GM23338 (cell line): ENCODE data around the gene CLNK. TPM values are rescaled to one million over a fixed set of nuclear protein-coding genes. Genes with fewer than 3 reads are reported as not detected.

Source experiments
- ATAC-seq: fragments of 200-7000 bp; cut with Tn5 transposase; 3 replicates; pipeline ENCODE4 v1.9.1; 2020
- DNase-seq: peaks from one replicate; pipeline ENCODE4 v3.0.0-alpha.2; 2015; ENCODE audit warnings: low spot score
- H2AFZ ChIP-seq: fragments of 200-600 bp; sonication (generic); 2 replicates; pipeline ENCODE4 v1.8.0; 2016; ENCODE audit warnings: antibody characterized with exemption, mild to moderate bottlenecking, moderate library complexity
- H3F3A ChIP-seq: fragments of 200-600 bp; sonication (generic); replicated peaks from 2 replicates; pipeline ENCODE4 v1.8.0; 2017; ENCODE audit warnings: antibody characterized with exemption, mixed run types, low read depth
- H3K27ac ChIP-seq: fragments of 200-600 bp; sonication (generic); 2 replicates; pipeline ENCODE4 v1.6.1; 2016; ENCODE audit warnings: low read depth
- H3K27me3 ChIP-seq: fragments of 200-600 bp; sonication (generic); 2 replicates; pipeline ENCODE4 v1.8.0; 2016; ENCODE audit warnings: mild to moderate bottlenecking, mixed run types, moderate library complexity; ENCODE audit not compliant: insufficient read depth
- H3K36me3 ChIP-seq: fragments of 200-600 bp; sonication (generic); 2 replicates; pipeline ENCODE4 v1.8.0; 2016; ENCODE audit warnings: mild to moderate bottlenecking; ENCODE audit not compliant: insufficient read depth
- H3K4me1 ChIP-seq: fragments of 200-600 bp; sonication (generic); 2 replicates; pipeline ENCODE4 v1.8.0; 2016; ENCODE audit warnings: mild to moderate bottlenecking, moderate library complexity; ENCODE audit not compliant: insufficient read depth
- H3K4me2 ChIP-seq: fragments of 200-600 bp; sonication (generic); 2 replicates; pipeline ENCODE4 v1.7.1; 2017; ENCODE audit warnings: mixed run types
- H3K4me3 ChIP-seq: fragments of 200-600 bp; sonication (generic); 2 replicates; pipeline ENCODE4 v1.6.1; 2016; ENCODE audit warnings: mixed run types
- H3K79me2 ChIP-seq: fragments of 200-600 bp; sonication (generic); replicated peaks from 2 replicates; pipeline ENCODE4 v1.8.0; 2017; ENCODE audit warnings: mild to moderate bottlenecking; ENCODE audit not compliant: insufficient read depth
- H3K9me2 ChIP-seq: fragments of 200-600 bp; sonication (generic); 2 replicates; pipeline ENCODE4 v1.8.0; 2017; ENCODE audit not compliant: insufficient read depth
- H4K20me1 ChIP-seq: fragments of 200-600 bp; sonication (generic); replicated peaks from 2 replicates; pipeline ENCODE4 v1.8.0; 2017; ENCODE audit warnings: mild to moderate bottlenecking; ENCODE audit not compliant: insufficient read depth
- H3K27ac Mint-ChIP-seq: 2 replicates; pipeline ENCODE4 v1.8.0; 2020; ENCODE audit warnings: inconsistent platforms, mild to moderate bottlenecking, moderate library complexity, mixed read lengths
- H3K27me3 Mint-ChIP-seq: 3 replicates; pipeline ENCODE4 v1.8.0; 2022; ENCODE audit warnings: low read depth, mild to moderate bottlenecking, moderate library complexity, mixed read lengths, inconsistent platforms; ENCODE audit not compliant: insufficient read depth, poor library complexity
- H3K36me3 Mint-ChIP-seq: 3 replicates; pipeline ENCODE4 v1.8.0; 2021; ENCODE audit warnings: low read depth, mild to moderate bottlenecking, inconsistent platforms, moderate library complexity, mixed read lengths
- H3K4me1 Mint-ChIP-seq: 3 replicates; pipeline ENCODE4 v1.8.0; 2020; ENCODE audit warnings: mild to moderate bottlenecking, inconsistent platforms, mixed read lengths
- H3K4me3 Mint-ChIP-seq: 3 replicates; pipeline ENCODE4 v1.8.0; 2021; ENCODE audit warnings: moderate library complexity, mild to moderate bottlenecking, inconsistent platforms, mixed read lengths
- H3K9me3 Mint-ChIP-seq: 3 replicates; pipeline ENCODE4 v1.8.0; 2020; ENCODE audit warnings: moderate library complexity, mild to moderate bottlenecking, inconsistent platforms, mixed read lengths
- CREB1 ChIP-seq: fragments of 250-450 bp; sonication (Bioruptor Pico); IDR thresholded peaks from 2 replicates; pipeline ENCODE4 v1.5.0; 2020; ENCODE audit warnings: low read depth, mild to moderate bottlenecking, moderate library complexity
- EZH2 ChIP-seq: fragments of 200-600 bp; sonication (generic); IDR thresholded peaks from one replicate; pipeline ENCODE4 v1.8.0; 2017; ENCODE audit warnings: antibody characterized with exemption, mild to moderate bottlenecking, low read depth; ENCODE audit not compliant: unreplicated experiment
- EZH2phosphoT487 ChIP-seq: fragments of 200-600 bp; sonication (generic); IDR thresholded peaks from one replicate; pipeline ENCODE4 v1.8.1; 2018; ENCODE audit warnings: antibody characterized with exemption; ENCODE audit not compliant: unreplicated experiment
- JUNB ChIP-seq: IDR thresholded peaks from one replicate; pipeline ENCODE4 v1.6.1; 2016; ENCODE audit warnings: antibody characterized with exemption; ENCODE audit not compliant: unreplicated experiment
- NANOG ChIP-seq: IDR thresholded peaks from 2 replicates; pipeline ENCODE4 v1.6.1; 2016; ENCODE audit warnings: antibody characterized with exemption, borderline replicate concordance
- ZNF114 ChIP-seq: fragments of 250-450 bp; sonication (Bioruptor Pico); IDR thresholded peaks from 2 replicates; pipeline ENCODE4 v1.5.0; 2020; ENCODE audit warnings: mild to moderate bottlenecking, moderate library complexity
- ZNF331 ChIP-seq: fragments of 250-450 bp; sonication (Bioruptor Pico); IDR thresholded peaks from 2 replicates; pipeline ENCODE4 v1.5.0; 2020; ENCODE audit warnings: low read depth, mild to moderate bottlenecking, moderate library complexity
- polyA plus RNA-seq: library from polyadenylated mRNA; unstranded; fragments of >200 nt; fragmentation: Nextera tagmentation; extraction: Ambion mirVana; gene quantifications from 2 replicates; pipeline ENCODE4 v1.2.1, GENCODE V29; 2016
- total RNA-seq: library from RNA; depleted of rRNA; stranded (reverse); fragments of >200 nt; shearing (Covaris generic); gene quantifications from 2 replicates; pipeline ENCODE4 v1.2.3, GENCODE V29; 2014
- TF ChIP-seq, protein P1 (sequence below), 2 experiments: fragments of 200-600 bp in 1 of 2; sonication (generic) in 1 of 2; conservative IDR thresholded peaks; 2 replicates each; pipeline versions ENCODE4 v1.5.1 to v1.6.1; 2016 to 2017; ENCODE audit warnings: antibody characterized with exemption in 2 of 2, low read depth in 2 of 2, mild to moderate bottlenecking in 2 of 2, moderate library complexity in 1 of 2
- TF ChIP-seq, protein P2 (sequence below): IDR thresholded peaks from one replicate; pipeline ENCODE4 v1.6.1; 2018; ENCODE audit warnings: antibody characterized with exemption; ENCODE audit not compliant: unreplicated experiment

The CLNK gene
- total and polyA plus RNA-seq, 2 experiments from 2014 or later = not detected

DNA sequence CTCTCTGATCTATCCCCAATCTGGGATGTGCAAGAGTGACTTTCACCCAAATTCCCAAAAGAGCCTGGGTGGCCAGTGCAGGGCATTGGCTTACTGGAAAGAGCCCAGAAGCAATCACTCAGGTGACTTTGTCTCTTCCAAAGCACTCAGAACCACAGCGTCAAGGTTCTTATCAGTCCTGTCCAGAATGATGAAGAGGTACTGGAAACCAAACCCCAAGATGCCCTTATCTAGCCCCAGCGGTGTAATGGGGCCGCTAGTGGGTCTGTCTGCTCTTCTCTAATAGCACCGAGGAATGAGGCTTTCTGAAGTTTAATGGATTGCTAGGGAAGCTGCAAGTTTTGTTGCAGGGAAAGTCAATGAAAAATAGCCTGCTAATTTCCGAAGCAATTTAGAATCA is 21.6 kb downstream of the CLNK start (continued):
- no peak for TF ChIP-seq EZH2phosphoT487
- TF ChIP-seq, protein P1, sequence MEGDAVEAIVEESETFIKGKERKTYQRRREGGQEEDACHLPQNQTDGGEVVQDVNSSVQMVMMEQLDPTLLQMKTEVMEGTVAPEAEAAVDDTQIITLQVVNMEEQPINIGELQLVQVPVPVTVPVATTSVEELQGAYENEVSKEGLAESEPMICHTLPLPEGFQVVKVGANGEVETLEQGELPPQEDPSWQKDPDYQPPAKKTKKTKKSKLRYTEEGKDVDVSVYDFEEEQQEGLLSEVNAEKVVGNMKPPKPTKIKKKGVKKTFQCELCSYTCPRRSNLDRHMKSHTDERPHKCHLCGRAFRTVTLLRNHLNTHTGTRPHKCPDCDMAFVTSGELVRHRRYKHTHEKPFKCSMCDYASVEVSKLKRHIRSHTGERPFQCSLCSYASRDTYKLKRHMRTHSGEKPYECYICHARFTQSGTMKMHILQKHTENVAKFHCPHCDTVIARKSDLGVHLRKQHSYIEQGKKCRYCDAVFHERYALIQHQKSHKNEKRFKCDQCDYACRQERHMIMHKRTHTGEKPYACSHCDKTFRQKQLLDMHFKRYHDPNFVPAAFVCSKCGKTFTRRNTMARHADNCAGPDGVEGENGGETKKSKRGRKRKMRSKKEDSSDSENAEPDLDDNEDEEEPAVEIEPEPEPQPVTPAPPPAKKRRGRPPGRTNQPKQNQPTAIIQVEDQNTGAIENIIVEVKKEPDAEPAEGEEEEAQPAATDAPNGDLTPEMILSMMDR (conservative IDR thresholded peaks at IDR 0.05; ENCODE audit: low read depth in 2 of 2) = no peak
- TF ChIP-seq, protein P2, sequence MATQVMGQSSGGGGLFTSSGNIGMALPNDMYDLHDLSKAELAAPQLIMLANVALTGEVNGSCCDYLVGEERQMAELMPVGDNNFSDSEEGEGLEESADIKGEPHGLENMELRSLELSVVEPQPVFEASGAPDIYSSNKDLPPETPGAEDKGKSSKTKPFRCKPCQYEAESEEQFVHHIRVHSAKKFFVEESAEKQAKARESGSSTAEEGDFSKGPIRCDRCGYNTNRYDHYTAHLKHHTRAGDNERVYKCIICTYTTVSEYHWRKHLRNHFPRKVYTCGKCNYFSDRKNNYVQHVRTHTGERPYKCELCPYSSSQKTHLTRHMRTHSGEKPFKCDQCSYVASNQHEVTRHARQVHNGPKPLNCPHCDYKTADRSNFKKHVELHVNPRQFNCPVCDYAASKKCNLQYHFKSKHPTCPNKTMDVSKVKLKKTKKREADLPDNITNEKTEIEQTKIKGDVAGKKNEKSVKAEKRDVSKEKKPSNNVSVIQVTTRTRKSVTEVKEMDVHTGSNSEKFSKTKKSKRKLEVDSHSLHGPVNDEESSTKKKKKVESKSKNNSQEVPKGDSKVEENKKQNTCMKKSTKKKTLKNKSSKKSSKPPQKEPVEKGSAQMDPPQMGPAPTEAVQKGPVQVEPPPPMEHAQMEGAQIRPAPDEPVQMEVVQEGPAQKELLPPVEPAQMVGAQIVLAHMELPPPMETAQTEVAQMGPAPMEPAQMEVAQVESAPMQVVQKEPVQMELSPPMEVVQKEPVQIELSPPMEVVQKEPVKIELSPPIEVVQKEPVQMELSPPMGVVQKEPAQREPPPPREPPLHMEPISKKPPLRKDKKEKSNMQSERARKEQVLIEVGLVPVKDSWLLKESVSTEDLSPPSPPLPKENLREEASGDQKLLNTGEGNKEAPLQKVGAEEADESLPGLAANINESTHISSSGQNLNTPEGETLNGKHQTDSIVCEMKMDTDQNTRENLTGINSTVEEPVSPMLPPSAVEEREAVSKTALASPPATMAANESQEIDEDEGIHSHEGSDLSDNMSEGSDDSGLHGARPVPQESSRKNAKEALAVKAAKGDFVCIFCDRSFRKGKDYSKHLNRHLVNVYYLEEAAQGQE = no peak
- no peak for TF ChIP-seq NANOG

DNA sequence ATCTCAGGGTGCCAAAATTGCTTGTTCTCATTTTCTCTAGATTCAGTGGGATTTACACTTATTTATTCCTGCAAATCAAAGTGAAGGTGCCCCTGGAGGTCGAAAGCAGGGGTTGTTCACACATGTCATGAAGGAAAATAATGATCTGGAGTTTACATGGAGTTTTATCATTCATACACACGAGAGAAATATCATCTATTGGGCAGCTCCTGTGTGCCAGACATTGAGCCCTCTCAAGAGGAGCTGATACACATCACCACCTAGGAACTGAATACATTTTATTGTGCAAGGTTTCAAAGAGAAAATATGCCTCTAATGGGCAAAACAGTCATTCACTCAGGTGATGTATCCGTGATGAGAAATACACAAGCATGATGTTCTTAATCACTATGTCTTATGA is 23.5 kb downstream of the CLNK start:
- Histone ChIP-seq H3K4me2 (no peak overlapping the region), H3K27me3 (no peaks in the 10 kb centered on the region), H3K9me2 (no peaks in the 10 kb centered on the region), H3K4me1 (peaks cover 4% of the 10 kb centered on the region), H3K27ac (no peak overlapping the region), H3K79me2 (no peaks in the 10 kb centered on the region), H3F3A (no peaks in the 10 kb centered on the region), H2AFZ (no peak overlapping the region), H3K36me3 (no peaks in the 10 kb centered on the region), H4K20me1 (no peaks in the 10 kb centered on the region), H3K4me3 (no peak overlapping the region)
- no peak overlapping the region for H3K4me3 Mint-ChIP-seq
- ATAC-seq (no peak), DNase-seq (no peak)
- no peaks in the 10 kb centered on the region for H3K9me3 Mint-ChIP-seq
- TF ChIP-seq ZNF114 (CRISPR knock-in tag) (no peak), ZNF331 (no peak), JUNB (no peak), CREB1 (CRISPR knock-in tag) (no peak), EZH2 (no peak)
- TF ChIP-seq, protein P1 (conservative IDR thresholded peaks at IDR 0.05; ENCODE audit: low read depth in 2 of 2) = no peak
- no peaks in the 10 kb centered on the region for H3K36me3 Mint-ChIP-seq
- H3K27me3 Mint-ChIP-seq = peaks cover 4% of the 10 kb centered on the region
- H3K27ac Mint-ChIP-seq = no peak overlapping the region
- H3K4me1 Mint-ChIP-seq = peaks cover 4% of the 10 kb centered on the region; the same call in 2 of the 3 replicates
